Activated naive CD4-positive, alpha-beta T cell treated with anti-CD3 and anti-CD28 coated beads, Interleukin-2, amount 50 U/mL, for 72 hours (primary cell): ENCODE results near the gene AGPS. TPM values are rescaled to one million over a fixed set of nuclear protein-coding genes. Genes with fewer than 3 reads are reported as not detected.

Experiments
- ATAC-seq, 2 donors: fragments of 150-1000 bp; cut with Tn5 transposase; 2 replicates each; pipeline ENCODE4 v1.10.0; 2021; ENCODE audit warnings: mild to moderate bottlenecking in 2 of 2, moderate library complexity in 2 of 2
- DNase-seq, 2 donors: peaks; one replicate each; pipeline ENCODE4 v3.0.0; 2021 to 2022; ENCODE audit warnings: low spot score in 2 of 2
- H3K27ac Mint-ChIP-seq, 2 donors: one replicate each; pipeline ENCODE4 v1.8.0; 2022; ENCODE audit warnings: mild to moderate bottlenecking in 2 of 2, mixed read lengths in 2 of 2
- H3K36me3 Mint-ChIP-seq, 2 donors: one replicate each; pipeline ENCODE4 v1.8.0; 2022; ENCODE audit warnings: mixed read lengths in 2 of 2
- H3K9me3 Mint-ChIP-seq, 2 donors: one replicate each; pipeline ENCODE4 v1.8.0; 2022; ENCODE audit warnings: mixed read lengths in 2 of 2
- total RNA-seq, 2 donors: library from RNA; stranded (reverse); gene quantifications; one replicate each; pipeline ENCODE4 v1.2.3, GENCODE V29; 2022

AGPS gene
- total RNA-seq, 2 donors from 2014 or later = 46.5 to 53.2 TPM

DNA sequence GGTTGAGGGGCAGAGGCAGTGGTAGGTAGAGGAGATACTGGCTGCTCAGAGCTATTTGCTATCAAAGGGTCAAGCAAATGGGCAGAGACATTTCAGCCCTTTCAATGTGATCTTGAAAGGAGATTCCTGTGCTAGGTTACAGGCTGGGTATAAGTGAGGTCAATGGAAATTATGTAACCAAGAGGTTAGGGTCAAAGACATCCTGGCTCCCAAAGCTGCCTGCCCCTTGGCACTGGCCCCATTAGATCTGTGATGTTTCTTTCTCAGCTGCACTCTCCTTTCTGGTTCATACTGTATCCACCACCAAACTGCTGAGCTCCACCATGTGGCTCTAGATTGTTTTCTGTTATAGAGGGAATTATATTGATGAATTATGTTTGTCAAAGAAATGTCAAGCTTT lies 200.4 kb downstream of the AGPS start:
- H3K9me3 Mint-ChIP-seq = no peaks in the 10 kb centered on the region
- no peaks in the 10 kb centered on the region for H3K36me3 Mint-ChIP-seq
- no peak for ATAC-seq
- DNase-seq = no peak
- H3K27ac Mint-ChIP-seq = no peak overlapping the region

DNA sequence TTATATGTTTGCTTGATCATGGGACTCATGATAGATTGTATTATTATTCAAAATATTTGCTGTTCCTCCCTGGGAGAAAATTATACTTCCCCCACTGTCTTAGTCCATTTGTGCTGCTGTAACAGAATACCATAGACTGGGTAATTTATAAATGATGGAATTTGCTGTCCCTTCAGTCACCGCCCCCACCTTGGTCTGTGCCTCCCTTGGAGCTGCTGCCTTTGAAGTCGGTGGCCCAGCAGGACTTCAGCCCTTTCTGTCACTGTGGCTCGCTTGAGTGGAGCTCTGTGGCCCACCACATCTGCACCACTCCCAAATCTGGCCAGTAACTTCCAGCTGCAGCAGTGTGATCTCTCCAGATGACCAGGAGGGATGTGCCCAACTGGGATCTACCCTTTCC lies 200.8 kb downstream of the AGPS start:
- H3K9me3 Mint-ChIP-seq = no peaks in the 10 kb centered on the region
- DNase-seq (no peak), ATAC-seq (no peak)
- H3K27ac Mint-ChIP-seq = no peak overlapping the region
- no peaks in the 10 kb centered on the region for H3K36me3 Mint-ChIP-seq

Other genes with a start within 250 kb of the AGPS start
- 100 to 1,000 TPM; 259 to 273 TPM for gene HNRNPA3, start 180.0 kb upstream of the AGPS start, total RNA-seq
- gene NFE2L2, start 128.0 kb upstream of the AGPS start, total RNA-seq = 10 to 100 TPM; 44.7 to 82.2 TPM